ENCODE measurements around the gene SCO1.

SCO1 gene

GRCh38 chr17:10728331-10728892 lies 31.1 kb upstream of the SCO1 start:
- H3K36me3 Mint-ChIP-seq (ENCODE audit: low read depth) = no peaks in the 10 kb centered on the region
- TF ChIP-seq CTCF (IDR thresholded peaks at IDR 0.05; ENCODE audit: unreplicated experiment in 3 of 3) = no peak
- H3K4me1 Mint-ChIP-seq = peaks cover 12% of the 10 kb centered on the region
- no peaks in the 10 kb centered on the region for H3K9me3 Mint-ChIP-seq
- H3K27me3 Mint-ChIP-seq (ENCODE audit: low read depth) = peaks cover 3% of the 10 kb centered on the region
- no peak overlapping the region for H3K27ac Mint-ChIP-seq
- H3K4me3 Mint-ChIP-seq = peak overlapping the region; percentile 88 to 95 (median 95)

GRCh38 chr17:10727192-10727591 lies 29.9 kb upstream of the SCO1 start:
- Mint-ChIP-seq H3K9me3 (no peaks in the 10 kb centered on the region), H3K27me3 (ENCODE audit: low read depth) (peaks cover 3% of the 10 kb centered on the region), H3K36me3 (ENCODE audit: low read depth) (no peaks in the 10 kb centered on the region), H3K4me3 (peak overlapping the region; percentile 3 to 53 (median 42)), H3K4me1 (peaks cover 12% of the 10 kb centered on the region), H3K27ac (no peak overlapping the region)
- no peak for TF ChIP-seq CTCF (IDR thresholded peaks at IDR 0.05; ENCODE audit: unreplicated experiment in 3 of 3)

GRCh38 chr17:10726196-10726595 lies 28.9 kb upstream of the SCO1 start:
- H3K27me3 Mint-ChIP-seq (ENCODE audit: low read depth) = no peaks in the 10 kb centered on the region
- no peak overlapping the region for H3K27ac Mint-ChIP-seq
- no peaks in the 10 kb centered on the region for H3K9me3 Mint-ChIP-seq
- no peak overlapping the region for H3K4me3 Mint-ChIP-seq
- no peaks in the 10 kb centered on the region for H3K36me3 Mint-ChIP-seq (ENCODE audit: low read depth)
- peaks cover 12% of the 10 kb centered on the region for H3K4me1 Mint-ChIP-seq
- TF ChIP-seq CTCF (IDR thresholded peaks at IDR 0.05; ENCODE audit: unreplicated experiment in 3 of 3) = no peak

GRCh38 chr17:10725262-10725661 lies 27.9 kb upstream of the SCO1 start:
- TF ChIP-seq CTCF (IDR thresholded peaks at IDR 0.05; ENCODE audit: unreplicated experiment in 3 of 3) = no peak
- H3K27ac Mint-ChIP-seq = no peak overlapping the region
- H3K9me3 Mint-ChIP-seq = no peaks in the 10 kb centered on the region
- H3K27me3 Mint-ChIP-seq (ENCODE audit: low read depth) = no peaks in the 10 kb centered on the region
- peaks cover 5% of the 10 kb centered on the region for H3K4me1 Mint-ChIP-seq
- H3K36me3 Mint-ChIP-seq (ENCODE audit: low read depth) = no peaks in the 10 kb centered on the region
- no peak overlapping the region for H3K4me3 Mint-ChIP-seq

- Mint-ChIP-seq H3K4me1 (no peaks in the 10 kb centered on the region), H3K27me3 (ENCODE audit: low read depth) (no peaks in the 10 kb centered on the region), H3K4me3 (no peak overlapping the region), H3K27ac (no peak overlapping the region), H3K36me3 (ENCODE audit: low read depth) (no peaks in the 10 kb centered on the region), H3K9me3 (no peaks in the 10 kb centered on the region)
- TF ChIP-seq CTCF (IDR thresholded peaks at IDR 0.05; ENCODE audit: unreplicated experiment in 3 of 3) = no peak
Measured at GRCh38 chr17:10724546-10725195, 27.3 kb upstream of the SCO1 start.

- Mint-ChIP-seq H3K27me3 (ENCODE audit: low read depth) (no peaks in the 10 kb centered on the region), H3K4me1 (no peaks in the 10 kb centered on the region), H3K4me3 (no peak overlapping the region), H3K9me3 (no peaks in the 10 kb centered on the region), H3K27ac (no peak overlapping the region), H3K36me3 (ENCODE audit: low read depth) (no peaks in the 10 kb centered on the region)
- no peak for TF ChIP-seq CTCF (IDR thresholded peaks at IDR 0.05; ENCODE audit: unreplicated experiment in 3 of 3)
Measured at GRCh38 chr17:10718547-10718946, 21.2 kb upstream of the SCO1 start.

Measured in nephron (organoid).